GM23248 (cell line): ENCODE data around the gene FAF2.

ENCODE experiments used
- EZH2 ChIP-seq: fragments of 200-600 bp; sonication (generic); IDR thresholded peaks from 2 replicates; pipeline ENCODE4 v1.6.1; 2018; ENCODE audit warnings: antibody characterized with exemption, mild to moderate bottlenecking; ENCODE audit not compliant: insufficient read depth, poor library complexity, severe bottlenecking
- EZH2phosphoT487 ChIP-seq: fragments of 200-600 bp; sonication (generic); IDR thresholded peaks from 2 replicates; pipeline ENCODE4 v1.6.1; 2018; ENCODE audit warnings: antibody characterized with exemption, moderate library complexity, mild to moderate bottlenecking, low read depth; ENCODE audit not compliant: insufficient read depth

- no peak for TF ChIP-seq EZH2phosphoT487
- no peak for TF ChIP-seq EZH2
Observed at GRCh38 chr5:176526462-176526861, 78.3 kb downstream of the FAF2 start.
